Tibial nerve (tissue), 4 donors: Measurements from ENCODE around the gene RPL41.

Experiments
- EP300 ChIP-seq, 2 donors: sonication (generic); formaldehyde crosslinking; IDR thresholded peaks; one replicate each; pipeline ENCODE4 v1.6.1; 2017; ENCODE audit warnings: antibody characterized with exemption in 2 of 2, mild to moderate bottlenecking in 1 of 2
- POLR2A ChIP-seq, 2 donors: fragments of 450-650 bp; IDR thresholded peaks; one replicate each; pipeline ENCODE4 v1.6.1; 2017; ENCODE audit warnings: antibody characterized with exemption in 2 of 2, mild to moderate bottlenecking in 2 of 2, moderate library complexity in 2 of 2
- TF ChIP-seq, protein P1 (sequence below), 5 experiments: fragments of 200-600 bp in 3 of 5; fragments of 450-650 bp in 2 of 5; sonication (generic) in 3 of 5; IDR thresholded peaks; one replicate each; pipeline ENCODE4 v1.5.1; 2016 to 2019; ENCODE audit warnings: antibody characterized with exemption in 5 of 5, mild to moderate bottlenecking in 3 of 5, moderate library complexity in 2 of 5

DNA sequence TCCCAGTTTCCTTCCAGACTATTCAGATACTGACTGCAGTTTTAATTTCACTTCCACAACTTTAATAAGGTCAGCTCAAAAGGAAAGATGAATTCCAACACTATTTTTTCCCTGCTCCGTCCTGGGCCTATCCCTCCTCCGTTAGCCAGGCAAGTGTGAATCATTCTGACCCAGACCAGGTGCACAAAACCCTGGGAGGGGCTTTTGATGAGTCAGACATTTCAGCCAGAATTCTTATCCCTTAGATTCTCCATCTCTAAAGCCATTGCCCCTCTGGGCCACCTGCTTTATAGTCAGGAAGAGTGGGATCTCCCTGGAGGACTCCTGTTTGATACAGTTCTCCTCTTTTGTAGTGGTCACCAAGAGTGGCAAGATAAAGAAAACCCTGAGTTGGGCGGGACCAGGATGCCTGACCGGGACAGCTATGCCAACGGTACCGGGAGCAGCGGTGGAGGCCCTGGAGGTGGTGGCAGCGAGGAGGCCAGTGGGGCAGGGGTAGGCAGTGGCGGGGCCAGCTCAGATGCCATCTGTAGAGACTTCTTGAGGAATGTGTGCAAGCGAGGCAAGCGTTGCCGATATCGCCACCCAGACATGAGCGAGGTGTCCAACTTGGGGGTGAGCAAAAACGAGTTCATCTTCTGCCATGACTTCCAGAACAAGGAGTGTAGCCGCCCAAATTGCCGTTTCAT, 3.9 kb downstream of the RPL41 start:
- no peak for TF ChIP-seq EP300 (IDR thresholded peaks at IDR 0.05)
- TF ChIP-seq, protein P1, sequence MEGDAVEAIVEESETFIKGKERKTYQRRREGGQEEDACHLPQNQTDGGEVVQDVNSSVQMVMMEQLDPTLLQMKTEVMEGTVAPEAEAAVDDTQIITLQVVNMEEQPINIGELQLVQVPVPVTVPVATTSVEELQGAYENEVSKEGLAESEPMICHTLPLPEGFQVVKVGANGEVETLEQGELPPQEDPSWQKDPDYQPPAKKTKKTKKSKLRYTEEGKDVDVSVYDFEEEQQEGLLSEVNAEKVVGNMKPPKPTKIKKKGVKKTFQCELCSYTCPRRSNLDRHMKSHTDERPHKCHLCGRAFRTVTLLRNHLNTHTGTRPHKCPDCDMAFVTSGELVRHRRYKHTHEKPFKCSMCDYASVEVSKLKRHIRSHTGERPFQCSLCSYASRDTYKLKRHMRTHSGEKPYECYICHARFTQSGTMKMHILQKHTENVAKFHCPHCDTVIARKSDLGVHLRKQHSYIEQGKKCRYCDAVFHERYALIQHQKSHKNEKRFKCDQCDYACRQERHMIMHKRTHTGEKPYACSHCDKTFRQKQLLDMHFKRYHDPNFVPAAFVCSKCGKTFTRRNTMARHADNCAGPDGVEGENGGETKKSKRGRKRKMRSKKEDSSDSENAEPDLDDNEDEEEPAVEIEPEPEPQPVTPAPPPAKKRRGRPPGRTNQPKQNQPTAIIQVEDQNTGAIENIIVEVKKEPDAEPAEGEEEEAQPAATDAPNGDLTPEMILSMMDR (IDR thresholded peaks at IDR 0.05) = no peak
- TF ChIP-seq POLR2A (IDR thresholded peaks at IDR 0.05) = no peak
